Neuron (in vitro differentiated cells): ENCODE measurements around the gene POLA2.

Experiments
- H2AFZ ChIP-seq: one replicate; pipeline ENCODE4 v1.6.1; 2013; ENCODE audit warnings: low read depth, mild to moderate bottlenecking, inconsistent platforms, low read length, moderate library complexity
- H3K27me3 ChIP-seq: one replicate; pipeline ENCODE4 v1.6.1; 2013; ENCODE audit warnings: low read length; ENCODE audit not compliant: insufficient read depth
- H3K36me3 ChIP-seq: one replicate; pipeline ENCODE4 v1.6.1; 2013; ENCODE audit warnings: low read length; ENCODE audit not compliant: insufficient read depth
- H3K4me1 ChIP-seq: one replicate; pipeline ENCODE4 v1.6.1; 2013; ENCODE audit warnings: low read length; ENCODE audit not compliant: insufficient read depth
- H3K4me3 ChIP-seq: 2 replicates; pipeline ENCODE4 v1.5.1; 2013; ENCODE audit warnings: mild to moderate bottlenecking, low read length, moderate library complexity
- H3K9me3 ChIP-seq: one replicate; pipeline ENCODE4 v1.6.1; 2013; ENCODE audit warnings: low read length

Gene POLA2

GRCh38 chr11:65309006-65309405 is 47.2 kb downstream of the POLA2 start:
- peaks cover 2% of the 10 kb centered on the region for H3K36me3 ChIP-seq
- no peak overlapping the region for H2AFZ ChIP-seq
- H3K4me3 ChIP-seq: no peak overlapping the region
- H3K9me3 ChIP-seq: no peaks in the 10 kb centered on the region
- H3K27me3 ChIP-seq: no peaks in the 10 kb centered on the region
- H3K4me1 ChIP-seq: peaks cover 19% of the 10 kb centered on the region

- Histone ChIP-seq H2AFZ (no peak overlapping the region), H3K4me3 (no peak overlapping the region), H3K27me3 (no peaks in the 10 kb centered on the region)
These were observed 48.5 kb downstream of the POLA2 start for GRCh38 chr11:65310215-65310614.

GRCh38 chr11:65310736-65311135 is 49.0 kb downstream of the POLA2 start:
- H3K4me1 ChIP-seq: peaks cover 24% of the 10 kb centered on the region
- H3K4me3 ChIP-seq: no peak overlapping the region
- H3K27me3 ChIP-seq: no peaks in the 10 kb centered on the region
- H3K36me3 ChIP-seq: no peaks in the 10 kb centered on the region
- no peaks in the 10 kb centered on the region for H3K9me3 ChIP-seq
- no peak overlapping the region for H2AFZ ChIP-seq

More at GRCh38 chr11:65310215-65310614, 48.5 kb downstream of the POLA2 start:
- Histone ChIP-seq H3K36me3 (peaks cover 2% of the 10 kb centered on the region), H3K4me1 (peaks cover 23% of the 10 kb centered on the region), H3K9me3 (no peaks in the 10 kb centered on the region)

GRCh38 chr11:65311170-65311678 is 49.5 kb downstream of the POLA2 start:
- H3K4me3 ChIP-seq: no peak overlapping the region
- H3K9me3 ChIP-seq: no peaks in the 10 kb centered on the region
- peaks cover 27% of the 10 kb centered on the region for H3K4me1 ChIP-seq
- H3K27me3 ChIP-seq: no peaks in the 10 kb centered on the region
- no peak overlapping the region for H2AFZ ChIP-seq
- no peaks in the 10 kb centered on the region for H3K36me3 ChIP-seq

- Histone ChIP-seq H3K27me3 (no peaks in the 10 kb centered on the region), H3K4me3 (peak within 1 kb of the TSS; percentile 89), H2AFZ (peak within 1 kb of the TSS; percentile 96), H3K4me1 (peaks cover 38% of the 10 kb centered on the region), H3K36me3 (no peaks in the 10 kb centered on the region), H3K9me3 (no peaks in the 10 kb centered on the region)
These were observed 52.9 kb downstream of the POLA2 start, which contains the start of gene CDC42EP2 for GRCh38 chr11:65314501-65315203. CDC42EP2 (plus strand) TSS chr11:65314866; CDS start chr11:65320899, 6,033 bp downstream.

- H2AFZ ChIP-seq: peak overlapping the region; percentile 96
These were observed 53.6 kb downstream of the POLA2 start for GRCh38 chr11:65315204-65315865.

GRCh38 chr11:65315866-65316226 is 54.1 kb downstream of the POLA2 start:
- Histone ChIP-seq H2AFZ (no peak overlapping the region), H3K27me3 (no peaks in the 10 kb centered on the region), H3K36me3 (peaks cover 5% of the 10 kb centered on the region), H3K4me1 (peaks cover 27% of the 10 kb centered on the region), H3K4me3 (peak overlapping the region; percentile 89), H3K9me3 (no peaks in the 10 kb centered on the region)

More at GRCh38 chr11:65315204-65315865, 53.6 kb downstream of the POLA2 start:
- peak overlapping the region; percentile 89 for H3K4me3 ChIP-seq
- no peaks in the 10 kb centered on the region for H3K27me3 ChIP-seq
- H3K36me3 ChIP-seq: no peaks in the 10 kb centered on the region
- peaks cover 32% of the 10 kb centered on the region for H3K4me1 ChIP-seq
- H3K9me3 ChIP-seq: no peaks in the 10 kb centered on the region

- H3K4me1 ChIP-seq: peaks cover 21% of the 10 kb centered on the region
- no peak overlapping the region for H3K4me3 ChIP-seq
- no peak overlapping the region for H2AFZ ChIP-seq
- H3K36me3 ChIP-seq: peaks cover 10% of the 10 kb centered on the region
- H3K9me3 ChIP-seq: no peaks in the 10 kb centered on the region
- no peaks in the 10 kb centered on the region for H3K27me3 ChIP-seq
These were observed 54.7 kb downstream of the POLA2 start for GRCh38 chr11:65316227-65317024.

GRCh38 chr11:65317025-65317786 is 55.4 kb downstream of the POLA2 start:
- Histone ChIP-seq H3K27me3 (no peaks in the 10 kb centered on the region), H2AFZ (no peak overlapping the region), H3K4me1 (peaks cover 19% of the 10 kb centered on the region), H3K9me3 (no peaks in the 10 kb centered on the region), H3K4me3 (no peak overlapping the region), H3K36me3 (peaks cover 18% of the 10 kb centered on the region)

- H3K36me3 ChIP-seq: peaks cover 23% of the 10 kb centered on the region
- H3K9me3 ChIP-seq: no peaks in the 10 kb centered on the region
- peaks cover 16% of the 10 kb centered on the region for H3K4me1 ChIP-seq
- no peaks in the 10 kb centered on the region for H3K27me3 ChIP-seq
- H2AFZ ChIP-seq: no peak overlapping the region
- H3K4me3 ChIP-seq: no peak overlapping the region
These were observed 58.8 kb downstream of the POLA2 start for GRCh38 chr11:65320386-65321075.

GRCh38 chr11:65321076-65321475 is 59.3 kb downstream of the POLA2 start:
- no peak overlapping the region for H2AFZ ChIP-seq
- H3K36me3 ChIP-seq: peaks cover 23% of the 10 kb centered on the region
- peaks cover 11% of the 10 kb centered on the region for H3K4me1 ChIP-seq
- no peak overlapping the region for H3K4me3 ChIP-seq
- no peaks in the 10 kb centered on the region for H3K27me3 ChIP-seq
- no peaks in the 10 kb centered on the region for H3K9me3 ChIP-seq
